H9 (cell line): ENCODE data around the gene JMJD8. TPM values are rescaled to one million over a fixed set of nuclear protein-coding genes. Genes with fewer than 3 reads are reported as not detected.

Experiments used
- DNase-seq: peaks from one replicate; pipeline ENCODE4 v3.0.0-alpha.2; 2017
- H2AFZ ChIP-seq: one replicate; pipeline ENCODE4 v1.6.1; 2013; ENCODE audit warnings: mild to moderate bottlenecking, low read length, control low read depth, moderate library complexity
- H2AK5ac ChIP-seq: 2 replicates; pipeline ENCODE4 v1.6.1; 2013; ENCODE audit warnings: low read length, control low read depth, mixed read lengths; ENCODE audit not compliant: insufficient read length
- H2BK120ac ChIP-seq: one replicate; pipeline ENCODE4 v1.6.1; 2013; ENCODE audit warnings: low read depth, mild to moderate bottlenecking, low read length, control low read depth, inconsistent platforms; ENCODE audit not compliant: poor library complexity, severe bottlenecking
- H2BK12ac ChIP-seq: 2 replicates; pipeline ENCODE4 v1.6.1; 2013; ENCODE audit warnings: low read length, control low read depth, mixed read lengths, low read depth; ENCODE audit not compliant: insufficient read length
- H2BK15ac ChIP-seq: 2 replicates; pipeline ENCODE4 v1.6.1; 2013; ENCODE audit warnings: low read depth, low read length, control low read depth
- H2BK20ac ChIP-seq: one replicate; pipeline ENCODE4 v1.6.1; 2013; ENCODE audit warnings: low read depth, mild to moderate bottlenecking, low read length, control low read depth, inconsistent platforms; ENCODE audit not compliant: poor library complexity, severe bottlenecking
- H2BK5ac ChIP-seq: 2 replicates; pipeline ENCODE4 v1.6.1; 2013; ENCODE audit warnings: low read length, control low read depth, mixed read lengths; ENCODE audit not compliant: insufficient read length
- H3K14ac ChIP-seq: 2 replicates; pipeline ENCODE4 v1.6.1; 2013; ENCODE audit warnings: low read length, control low read depth; ENCODE audit not compliant: insufficient read depth
- H3K18ac ChIP-seq: 2 replicates; pipeline ENCODE4 v1.6.1; 2013; ENCODE audit warnings: low read depth, mild to moderate bottlenecking, mixed read lengths, low read length, control low read depth; ENCODE audit not compliant: insufficient read length
- H3K23ac ChIP-seq: 2 replicates; pipeline ENCODE4 v1.6.1; 2013; ENCODE audit warnings: low read length, control low read depth, mixed read lengths, low read depth; ENCODE audit not compliant: insufficient read length
- H3K23me2 ChIP-seq: 2 replicates; pipeline ENCODE4 v1.6.1; 2013; ENCODE audit warnings: low read depth, mild to moderate bottlenecking, mixed read lengths, low read length, control low read depth; ENCODE audit not compliant: insufficient read length, poor library complexity, severe bottlenecking
- H3K27ac ChIP-seq: 2 replicates; pipeline ENCODE4 v1.5.1; 2013; ENCODE audit warnings: low read length, control low read depth, mixed read lengths, low read depth; ENCODE audit not compliant: insufficient read length
- H3K27me3 ChIP-seq: 2 replicates; pipeline ENCODE4 v1.6.1; 2013; ENCODE audit warnings: low read length, control low read depth, inconsistent platforms; ENCODE audit not compliant: insufficient read depth
- H3K4ac ChIP-seq: 2 replicates; pipeline ENCODE4 v1.6.1; 2013; ENCODE audit warnings: low read depth, mild to moderate bottlenecking, control low read depth, inconsistent platforms, low read length, moderate library complexity
- H3K4me1 ChIP-seq: 2 replicates; pipeline ENCODE4 v1.6.1; 2013; ENCODE audit warnings: low read length, control low read depth, inconsistent platforms; ENCODE audit not compliant: insufficient read depth
- H3K4me2 ChIP-seq: 2 replicates; pipeline ENCODE4 v1.6.1; 2013; ENCODE audit warnings: low read length, control low read depth, mixed read lengths; ENCODE audit not compliant: insufficient read length, insufficient read depth
- H3K56ac ChIP-seq: 2 replicates; pipeline ENCODE4 v1.6.1; 2013; ENCODE audit warnings: low read depth, mild to moderate bottlenecking, mixed read lengths, low read length, control low read depth; ENCODE audit not compliant: insufficient read length
- H3K79me1 ChIP-seq: 2 replicates; pipeline ENCODE4 v1.6.1; 2013; ENCODE audit warnings: low read depth, mild to moderate bottlenecking, moderate library complexity, low read length, control low read depth, inconsistent platforms; ENCODE audit not compliant: insufficient read depth, poor library complexity, severe bottlenecking
- H3K79me2 ChIP-seq: 2 replicates; pipeline ENCODE4 v1.6.1; 2013; ENCODE audit warnings: low read length, control low read depth, inconsistent platforms; ENCODE audit not compliant: insufficient read depth
- H3K9ac ChIP-seq: 2 replicates; pipeline ENCODE4 v1.6.1; 2013; ENCODE audit warnings: low read length, control low read depth, mixed read lengths; ENCODE audit not compliant: insufficient read length; ENCODE audit errors: extremely low read depth
- H3K9me3 ChIP-seq: one replicate; pipeline ENCODE4 v1.6.1; 2013; ENCODE audit warnings: low read depth, low read length, inconsistent platforms; ENCODE audit not compliant: control insufficient read depth
- H3T11ph ChIP-seq: one replicate; pipeline ENCODE4 v1.6.1; 2013; ENCODE audit warnings: mild to moderate bottlenecking, low read length, control low read depth, inconsistent platforms
- H4K20me1 ChIP-seq: one replicate; pipeline ENCODE4 v1.6.1; 2013; ENCODE audit not compliant: control insufficient read depth, insufficient read length, insufficient read depth
- H4K5ac ChIP-seq: 2 replicates; pipeline ENCODE4 v1.6.1; 2013; ENCODE audit warnings: low read depth, mild to moderate bottlenecking, mixed read lengths, low read length, control low read depth; ENCODE audit not compliant: insufficient read length
- H4K8ac ChIP-seq: replicated peaks from 2 replicates; pipeline ENCODE4 v1.6.1; 2013; ENCODE audit warnings: low read length, control low read depth, mixed read lengths, low read depth; ENCODE audit not compliant: insufficient read length
- H4K91ac ChIP-seq: 2 replicates; pipeline ENCODE4 v1.6.1; 2013; ENCODE audit warnings: low read depth, mild to moderate bottlenecking, moderate library complexity, mixed read lengths, low read length, control low read depth; ENCODE audit not compliant: insufficient read length
- H3K27ac Mint-ChIP-seq, 3 experiments: 2 replicates in 2 of 3; 3 replicates in 1 of 3; pipeline ENCODE4 v1.8.0; 2020 to 2021; ENCODE audit warnings: mixed read lengths in 3 of 3, mild to moderate bottlenecking in 1 of 3, moderate library complexity in 1 of 3
- H3K27me3 Mint-ChIP-seq: 2 replicates; pipeline ENCODE4 v1.8.0; 2021; ENCODE audit warnings: low read depth, mild to moderate bottlenecking, moderate library complexity, mixed read lengths
- H3K36me3 Mint-ChIP-seq, 3 experiments: 2 replicates in 2 of 3; 3 replicates in 1 of 3; pipeline ENCODE4 v1.8.0; 2020 to 2021; ENCODE audit warnings: low read depth in 3 of 3, mixed read lengths in 3 of 3; ENCODE audit not compliant: insufficient read depth in 1 of 3
- H3K4me1 Mint-ChIP-seq, 2 experiments: 2 replicates each; pipeline ENCODE4 v1.8.0; 2020; ENCODE audit warnings: mixed read lengths in 2 of 2
- H3K4me3 Mint-ChIP-seq, 2 experiments: 2 replicates in 1 of 2; 3 replicates in 1 of 2; pipeline ENCODE4 v1.8.0; 2020 to 2021; ENCODE audit warnings: mild to moderate bottlenecking in 2 of 2, mixed read lengths in 2 of 2, moderate library complexity in 1 of 2
- H3K9me3 Mint-ChIP-seq, 2 experiments: 2 replicates in 1 of 2; 3 replicates in 1 of 2; pipeline ENCODE4 v1.8.0; 2020; ENCODE audit warnings: mild to moderate bottlenecking in 2 of 2, mixed read lengths in 2 of 2, moderate library complexity in 1 of 2
- CTCF ChIP-seq: fragments of 200-600 bp; sonication (generic); conservative IDR thresholded peaks from 3 replicates; pipeline ENCODE4 v1.8.0; 2021; ENCODE audit warnings: antibody characterized with exemption, mild to moderate bottlenecking
- WGBS: extraction: QIAGEN DNeasy Blood & Tissue Kit; methylation state at CpG from one replicate; pipeline ENCODE4 v1.1.7; 2013; ENCODE audit warnings: missing lambda C conversion rate, low lambda C conversion rate, mixed read lengths; ENCODE audit not compliant: insufficient read length; ENCODE audit errors: extremely low coverage; 5-methylcytosine and 5-hydroxymethylcytosine counted together
- total RNA-seq: library from RNA; stranded (reverse); gene quantifications from 2 replicates; pipeline ENCODE4 v1.2.1, GENCODE V29; 2021

Gene JMJD8
- total RNA-seq, 1 experiment from 2014 or later: 52.7 TPM

DNA sequence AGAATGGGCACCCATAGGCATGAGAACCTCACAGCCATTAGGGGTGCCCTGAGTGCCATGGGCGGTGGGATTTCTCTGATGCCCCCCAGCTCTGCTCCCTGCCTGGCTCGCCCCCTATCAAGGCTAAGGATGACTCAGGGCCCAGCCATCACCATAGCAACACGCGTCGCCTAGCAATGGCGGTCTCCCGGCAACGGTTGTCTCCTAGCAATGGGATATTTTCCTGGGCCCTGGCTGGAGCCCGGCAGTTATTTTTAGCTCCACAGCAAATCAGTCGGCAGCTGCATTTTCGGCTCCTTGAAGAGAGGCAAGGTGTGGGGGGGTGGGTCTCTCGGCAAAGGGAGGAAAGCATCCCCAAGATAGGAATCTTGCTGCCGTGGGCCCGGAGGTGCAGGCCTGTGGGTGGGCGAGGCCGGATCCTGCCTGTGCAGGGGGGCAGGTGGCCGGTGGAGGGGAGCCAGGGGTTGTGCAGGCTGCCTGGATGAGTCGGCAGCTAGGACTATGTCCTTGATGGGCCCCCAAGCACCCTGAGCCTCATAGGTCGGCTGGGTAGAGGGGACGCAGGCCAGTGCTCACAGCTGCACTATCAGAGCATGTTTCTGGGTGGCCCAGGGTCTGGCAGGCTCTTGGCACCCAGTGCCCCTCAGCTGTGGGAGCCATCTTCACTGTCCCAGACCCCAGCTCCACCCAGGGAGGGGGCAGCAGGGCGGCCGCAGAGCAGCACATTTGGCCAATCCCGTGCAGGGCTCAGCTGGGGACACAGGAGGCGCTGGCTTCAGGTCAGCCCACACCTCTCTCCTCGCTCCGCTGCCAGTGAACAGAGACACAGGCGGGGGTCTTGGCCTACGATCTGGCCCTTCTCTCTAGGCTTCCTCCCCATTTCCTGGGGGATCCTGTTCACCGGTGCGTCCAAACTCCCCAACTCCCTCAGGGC is 25.7 kb upstream of the JMJD8 start:
- WGBS: no CpG with 5 or more reads among the region's 30 CpGs
- Histone ChIP-seq H3K9me3 (no peaks in the 10 kb centered on the region), H3K56ac (no peak overlapping the region), H3K27ac (no peak overlapping the region), H4K8ac (no peak overlapping the region), H2BK120ac (no peak overlapping the region), H3K27me3 (peaks cover 21% of the 10 kb centered on the region; the same call in 1 of the 2 replicates), H4K91ac (no peak overlapping the region), H3K4ac (no peak overlapping the region; the same call in 1 of the 2 replicates), H3K79me1 (no peaks in the 10 kb centered on the region), H2BK20ac (no peak overlapping the region), H2AK5ac (no peak overlapping the region), H3K14ac (peak overlapping the region; percentile 43; the same call in 1 of the 2 replicates), H3K23me2 (peaks cover 4% of the 10 kb centered on the region), H2BK12ac (no peak overlapping the region), H2BK5ac (no peak overlapping the region), H4K5ac (no peak overlapping the region), H3K4me2 (no peak overlapping the region), H2AFZ (no peak overlapping the region), H3K23ac (no peak overlapping the region), H3K4me1 (no peaks in the 10 kb centered on the region), H3T11ph (no peak overlapping the region), H2BK15ac (no peak overlapping the region), H3K18ac (peak overlapping the region; percentile 68), H3K9ac (no peak overlapping the region), H4K20me1 (no peaks in the 10 kb centered on the region), H3K79me2 (no peaks in the 10 kb centered on the region)
- H3K36me3 Mint-ChIP-seq: no peaks in the 10 kb centered on the region
- H3K27ac Mint-ChIP-seq: no peak overlapping the region
- peaks cover 78% of the 10 kb centered on the region for H3K27me3 Mint-ChIP-seq
- H3K9me3 Mint-ChIP-seq: peaks cover 0 to 2% of the 10 kb centered on the region in 2 experiments; a peak in 2 of 5 replicates
- peak; percentile 50 for DNase-seq
- H3K4me1 Mint-ChIP-seq: peaks cover 3 to 10% of the 10 kb centered on the region in 2 experiments; a peak in 3 of 4 replicates
- no peak overlapping the region for H3K4me3 Mint-ChIP-seq
- no peak for TF ChIP-seq CTCF
